Measurements from ENCODE around the gene CT47C1.

DNA sequence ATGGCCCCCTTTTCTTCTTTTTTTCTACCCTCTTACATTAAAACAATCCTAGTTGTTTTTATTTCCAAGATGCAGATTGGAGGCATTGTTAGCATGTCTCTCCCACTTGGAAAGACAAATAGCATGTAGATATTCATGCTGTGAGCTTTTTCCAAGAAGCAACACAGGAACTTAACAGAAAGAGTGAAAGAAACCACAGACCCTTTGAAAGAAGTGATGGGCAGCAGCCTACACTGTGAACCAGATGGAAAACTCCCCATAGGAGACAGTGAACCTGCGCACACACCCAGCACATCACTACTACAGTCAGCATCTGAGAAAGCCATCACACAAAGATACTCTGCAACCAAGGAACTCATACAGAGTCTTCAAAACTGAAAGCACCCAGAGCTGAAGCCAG, 17.8 kb downstream of the CT47C1 start:
- TF ChIP-seq POLR2A (IDR thresholded peaks at IDR 0.05) (no peak), EP300 (IDR thresholded peaks at IDR 0.05) (no peak)

Measured in tibial nerve (tissue), 3 donors.